Measurements from ENCODE around the gene NR2F1-AS1.
"Not testable (repeated sequence)": the region's sequence is repeated elsewhere in the genome, so short reads cannot be mapped to it uniquely, and the experiment has no call there.

The NR2F1-AS1 gene

GRCh38 chr5:93517828-93518227 is 63.2 kb downstream of the NR2F1-AS1 start:
- DNase-seq (ENCODE audit: low spot score), result no peak

GRCh38 chr5:93513298-93513697 is 67.7 kb downstream of the NR2F1-AS1 start:
- DNase-seq (ENCODE audit: low spot score), result no peak

- DNase-seq (ENCODE audit: low spot score), result peak; percentile 21
Measured at GRCh38 chr5:93512799-93513198, 68.2 kb downstream of the NR2F1-AS1 start.

- DNase-seq (ENCODE audit: low spot score), result no peak
Measured at GRCh38 chr5:93511445-93511844, 69.6 kb downstream of the NR2F1-AS1 start.

- DNase-seq (ENCODE audit: low spot score), result no peak
Measured at GRCh38 chr5:93510626-93511380, 70.2 kb downstream of the NR2F1-AS1 start.

- DNase-seq (ENCODE audit: low spot score), result not testable (repeated sequence)
Measured at GRCh38 chr5:93505553-93505952, 75.5 kb downstream of the NR2F1-AS1 start.

- DNase-seq (ENCODE audit: low spot score), result peak; percentile 81
Measured at GRCh38 chr5:93503598-93504067, 77.4 kb downstream of the NR2F1-AS1 start.

- no peak for DNase-seq (ENCODE audit: low spot score)
Measured at GRCh38 chr5:93497096-93497495, 83.9 kb downstream of the NR2F1-AS1 start.

- no peak for DNase-seq (ENCODE audit: low spot score)
Measured at GRCh38 chr5:93479982-93480509, 101.0 kb downstream of the NR2F1-AS1 start.

- no peak for DNase-seq (ENCODE audit: low spot score)
Measured at GRCh38 chr5:93477816-93478215, 103.2 kb downstream of the NR2F1-AS1 start.

- no peak for DNase-seq (ENCODE audit: low spot score)
Measured at GRCh38 chr5:93476251-93476742, 104.7 kb downstream of the NR2F1-AS1 start.

GRCh38 chr5:93462916-93463315 is 118.1 kb downstream of the NR2F1-AS1 start:
- DNase-seq (ENCODE audit: low spot score), result no peak

- peak; percentile 37 for DNase-seq (ENCODE audit: low spot score)
Measured at GRCh38 chr5:93461756-93462155, 119.3 kb downstream of the NR2F1-AS1 start.

GRCh38 chr5:93460286-93460685 is 120.7 kb downstream of the NR2F1-AS1 start:
- no peak for DNase-seq (ENCODE audit: low spot score)

- not testable (repeated sequence) for DNase-seq (ENCODE audit: low spot score)
Measured at GRCh38 chr5:93456796-93457195, 124.2 kb downstream of the NR2F1-AS1 start.

- no peak for DNase-seq (ENCODE audit: low spot score)
Measured at GRCh38 chr5:93454896-93455295, 126.1 kb downstream of the NR2F1-AS1 start.

GRCh38 chr5:93452255-93452654 is 128.8 kb downstream of the NR2F1-AS1 start:
- DNase-seq (ENCODE audit: low spot score), result peak; percentile 9

- no peak for DNase-seq (ENCODE audit: low spot score)
Measured at GRCh38 chr5:93438124-93438523, 142.9 kb downstream of the NR2F1-AS1 start.

GRCh38 chr5:93436083-93436482 is 144.9 kb downstream of the NR2F1-AS1 start:
- DNase-seq (ENCODE audit: low spot score), result no peak

GRCh38 chr5:93433422-93433821 is 147.6 kb downstream of the NR2F1-AS1 start:
- no peak for DNase-seq (ENCODE audit: low spot score)

- DNase-seq (ENCODE audit: low spot score), result no peak
Measured at GRCh38 chr5:93431250-93431649, 149.8 kb downstream of the NR2F1-AS1 start.

- no peak for DNase-seq (ENCODE audit: low spot score)
Measured at GRCh38 chr5:93430673-93431199, 150.3 kb downstream of the NR2F1-AS1 start.

- DNase-seq (ENCODE audit: low spot score), result no peak
Measured at GRCh38 chr5:93430118-93430517, 150.9 kb downstream of the NR2F1-AS1 start.

All from GM03348 (cell line).